HepG2 (cell line): ENCODE measurements around the gene SPTBN4. TPM values are rescaled to one million over a fixed set of nuclear protein-coding genes. Genes with fewer than 3 reads are reported as not detected.
A peak's percentile ranks its signal among the peaks of the same experiment; 100 is the strongest.

Experiments used
- ADNP ChIP-seq: sonication (generic); formaldehyde crosslinking; IDR thresholded peaks from 2 replicates; pipeline ENCODE4 v1.4.0; 2020; ENCODE audit warnings: missing genetic modification reagents
- ELF4 ChIP-seq: sonication (generic); formaldehyde crosslinking; IDR thresholded peaks from 2 replicates; pipeline ENCODE4 v1.5.0; 2020; ENCODE audit warnings: missing genetic modification reagents, mild to moderate bottlenecking, moderate library complexity, borderline replicate concordance
- HOXD1 ChIP-seq: sonication (generic); formaldehyde crosslinking; IDR thresholded peaks from 2 replicates; pipeline ENCODE4 v1.5.0; 2020; ENCODE audit warnings: missing genetic modification reagents
- IRF1 ChIP-seq: sonication (generic); formaldehyde crosslinking; IDR thresholded peaks from 2 replicates; pipeline ENCODE4 v1.4.0; 2020; ENCODE audit warnings: low read depth, mild to moderate bottlenecking, missing genetic modification reagents
- IRF2 ChIP-seq: IDR thresholded peaks from 2 replicates; pipeline ENCODE4 v1.6.1; 2018; ENCODE audit warnings: missing genetic modification reagents, missing compliant biosample characterization
- KAT7 ChIP-seq: IDR thresholded peaks from 2 replicates; pipeline ENCODE4 v1.6.1; 2018; ENCODE audit warnings: borderline replicate concordance, missing compliant biosample characterization
- NR3C1 ChIP-seq: sonication (generic); formaldehyde crosslinking; IDR thresholded peaks from 2 replicates; pipeline ENCODE4 v1.4.0; 2020; ENCODE audit warnings: missing genetic modification reagents
- SNAPC4 ChIP-seq: sonication (generic); formaldehyde crosslinking; IDR thresholded peaks from 2 replicates; pipeline ENCODE4 v1.4.0; 2020; ENCODE audit warnings: mild to moderate bottlenecking, missing genetic modification reagents
- ZC3H13 ChIP-seq: sonication (generic); formaldehyde crosslinking; IDR thresholded peaks from 2 replicates; pipeline ENCODE4 v1.8.1; 2023; ENCODE audit warnings: mild to moderate bottlenecking, missing genetic modification reagents, moderate library complexity
- ZKSCAN8 ChIP-seq: IDR thresholded peaks from 2 replicates; pipeline ENCODE4 v1.6.1; 2016; ENCODE audit warnings: borderline replicate concordance, missing genetic modification reagents, missing compliant biosample characterization
- ZNF138 ChIP-seq: sonication (generic); formaldehyde crosslinking; IDR thresholded peaks from 2 replicates; pipeline ENCODE4 v1.5.0; 2020; ENCODE audit warnings: mild to moderate bottlenecking, low read depth, missing genetic modification reagents
- ZNF431 ChIP-seq: sonication (generic); formaldehyde crosslinking; IDR thresholded peaks from 2 replicates; pipeline ENCODE4 v1.9.0; 2022; ENCODE audit warnings: missing genetic modification reagents, low read depth, mild to moderate bottlenecking, borderline replicate concordance
- ZNF441 ChIP-seq: sonication (generic); formaldehyde crosslinking; IDR thresholded peaks from 2 replicates; pipeline ENCODE4 v1.7.0; 2021; ENCODE audit warnings: missing genetic modification reagents, borderline replicate concordance
- ZNF567 ChIP-seq: sonication (generic); formaldehyde crosslinking; IDR thresholded peaks from 2 replicates; pipeline ENCODE4 v1.8.1; 2023; ENCODE audit warnings: mild to moderate bottlenecking, missing genetic modification reagents, borderline replicate concordance
- ZNF607 ChIP-seq: sonication (generic); formaldehyde crosslinking; IDR thresholded peaks from 2 replicates; pipeline ENCODE4 v1.5.1; 2020; ENCODE audit warnings: missing genetic modification reagents, mild to moderate bottlenecking, borderline replicate concordance
- ZNF704 ChIP-seq: sonication (generic); formaldehyde crosslinking; IDR thresholded peaks from 2 replicates; pipeline ENCODE4 v1.8.1; 2023; ENCODE audit warnings: mild to moderate bottlenecking, inconsistent platforms, moderate library complexity, missing genetic modification reagents, borderline replicate concordance
- ZNF737 ChIP-seq: sonication (generic); formaldehyde crosslinking; IDR thresholded peaks from 2 replicates; pipeline ENCODE4 v1.5.0; 2020; ENCODE audit warnings: missing genetic modification reagents, mild to moderate bottlenecking, borderline replicate concordance
- ZXDC ChIP-seq: sonication (generic); formaldehyde crosslinking; IDR thresholded peaks from 2 replicates; pipeline ENCODE4 v1.5.0; 2020; ENCODE audit warnings: mild to moderate bottlenecking, missing genetic modification reagents
- polyA plus RNA-seq, 8 experiments: library from polyadenylated mRNA; depleted of rRNA in 3 of 8; stranded (reverse) in 7 of 8; unstranded in 1 of 8; fragments of >200 nt; fragmentation: Illumina TruSeq in 4 of 8; extraction: Trizol in 4 of 8; gene quantifications; 2 replicates each; pipeline versions ENCODE4 v1.2.1 to v1.2.3, GENCODE V29; 2011 to 2016; ENCODE audit warnings: low read depth in 4 of 8, missing spikeins in 1 of 8, mixed read lengths in 1 of 8; ENCODE audit not compliant: insufficient read depth in 1 of 8
- total RNA-seq, 5 experiments: library from RNA; depleted of rRNA; stranded (reverse); fragments of >200 nt; fragmentation: Illumina TruSeq; extraction: Trizol; gene quantifications; 2 replicates each; pipeline ENCODE4 v1.2.3, GENCODE V29; 2016; ENCODE audit warnings: low read depth in 1 of 5

SPTBN4 gene
- total and polyA plus RNA-seq, 2 of the 13 experiments (the other 11 are each of a cell fraction or from before 2014, with no cell fraction given): 0.11 TPM

- TF ChIP-seq ZXDC (CRISPR knock-in tag) (no peak), ZNF704 (CRISPR knock-in tag) (0 out of 2 replicates have a peak, but pooled peaks have one; percentile 33), ZNF737 (no peak), ZKSCAN8 (CRISPR knock-in tag) (peak; percentile 89), ZC3H13 (CRISPR knock-in tag) (no peak; the same call in 1 of the 2 replicates), ZNF607 (CRISPR knock-in tag) (0 out of 2 replicates have a peak, but pooled peaks have one; percentile 40), ZNF441 (CRISPR knock-in tag) (no peak), IRF1 (CRISPR knock-in tag) (no peak), KAT7 (no peak), ZNF431 (CRISPR knock-in tag) (peak; percentile 55; the same call in 1 of the 2 replicates), ELF4 (CRISPR knock-in tag) (no peak), ZNF138 (CRISPR knock-in tag) (no peak), IRF2 (CRISPR knock-in tag) (peak; percentile 69; the same call in 1 of the 2 replicates), ADNP (CRISPR knock-in tag) (no peak), ZNF567 (0 out of 2 replicates have a peak, but pooled peaks have one; percentile 62), SNAPC4 (CRISPR knock-in tag) (0 out of 2 replicates have a peak, but pooled peaks have one; percentile 41), HOXD1 (CRISPR knock-in tag) (no peak), NR3C1 (CRISPR knock-in tag) (no peak)
Observed at GRCh38 chr19:40603389-40604170, 136.8 kb downstream of the SPTBN4 start (continued).
